Spleen (tissue), 11 donors: Measurements from ENCODE around the gene XIRP2. TPM values are rescaled to one million over a fixed set of nuclear protein-coding genes. Genes with fewer than 3 reads are reported as not detected.

Source experiments
- DNase-seq: peaks from one replicate; pipeline ENCODE4 v3.0.0-alpha.2; 2020
- H3K27ac ChIP-seq, 8 donors: fragments of 200-600 bp; sonication (generic) in 7 of 8; 1 replicate in 4 of 8; 2 replicates in 4 of 8; pipeline versions ENCODE4 v1.5.0 to v1.8.0; 2016 to 2021; ENCODE audit warnings: inconsistent platforms in 4 of 8, mild to moderate bottlenecking in 4 of 8, moderate library complexity in 1 of 8
- H3K27me3 ChIP-seq, 7 donors: fragments of 200-600 bp; sonication (generic) in 6 of 7; replicated peaks in 1 of 7; 1 replicate in 4 of 7; 2 replicates in 3 of 7; pipeline versions ENCODE4 v1.5.0 to v1.8.0; 2016 to 2021; ENCODE audit warnings: inconsistent platforms in 3 of 7, mild to moderate bottlenecking in 1 of 7
- H3K36me3 ChIP-seq, 6 donors: fragments of 200-600 bp; sonication (generic) in 5 of 6; 1 replicate in 4 of 6; 2 replicates in 2 of 6; pipeline versions ENCODE4 v1.5.0 to v1.8.0; 2016 to 2021; ENCODE audit warnings: inconsistent platforms in 2 of 6
- H3K4me1 ChIP-seq, 6 donors: fragments of 200-600 bp; sonication (generic) in 5 of 6; 1 replicate in 3 of 6; 2 replicates in 3 of 6; pipeline versions ENCODE4 v1.5.0 to v1.8.0; 2016 to 2021; ENCODE audit warnings: inconsistent platforms in 3 of 6
- H3K4me3 ChIP-seq, 8 donors: fragments of 200-600 bp; sonication (generic) in 7 of 8; 1 replicate in 4 of 8; 2 replicates in 4 of 8; pipeline versions ENCODE4 v1.5.0 to v1.8.0; 2016 to 2021; ENCODE audit warnings: inconsistent platforms in 4 of 8, mild to moderate bottlenecking in 4 of 8, moderate library complexity in 2 of 8
- H3K9me3 ChIP-seq, 8 donors: fragments of 200-600 bp; sonication (generic) in 7 of 8; 1 replicate in 4 of 8; 2 replicates in 4 of 8; pipeline versions ENCODE4 v1.5.0 to v1.8.0; 2016 to 2021; ENCODE audit warnings: inconsistent platforms in 4 of 8
- CTCF ChIP-seq, 11 experiments: fragments of 200-600 bp in 7 of 11; fragments of 450-650 bp in 4 of 11; sonication (generic) in 4 of 11; IDR thresholded peaks in 8 of 11; conservative IDR thresholded peaks in 3 of 11; 1 replicate in 7 of 11; 2 replicates in 4 of 11; pipeline versions ENCODE4 v1.4.0 to v1.8.0; 2016 to 2021; ENCODE audit warnings: antibody characterized with exemption in 11 of 11, inconsistent platforms in 4 of 11, mild to moderate bottlenecking in 1 of 11
- POLR2A ChIP-seq, 3 donors: fragments of 450-650 bp; IDR thresholded peaks; one replicate each; pipeline ENCODE4 v1.5.1; 2017; ENCODE audit warnings: antibody characterized with exemption in 3 of 3, mild to moderate bottlenecking in 1 of 3
- POLR2AphosphoS5 ChIP-seq, 3 donors: sonication (generic); formaldehyde crosslinking; IDR thresholded peaks; one replicate each; pipeline ENCODE4 v1.5.1; 2017; ENCODE audit warnings: antibody characterized with exemption in 3 of 3
- WGBS, 5 donors: extraction: QIAGEN DNeasy Blood & Tissue Kit in 3 of 5; methylation state at CpG; one replicate each; pipeline versions ENCODE4 v1.1.5 to v1.1.7; 2013 to 2018; 5-methylcytosine and 5-hydroxymethylcytosine counted together
- intact Hi-C: fragments of 100-400 bp; cut with DNase I; formaldehyde crosslinking; loops from one replicate; pipeline ENCODE4 v1.15.0; 2023; ENCODE audit warnings: low total_unique reads
- polyA plus RNA-seq, 3 donors: library from polyadenylated mRNA; stranded (reverse); fragments of 200-250 nt; gene quantifications; one replicate each; pipeline ENCODE4 v1.2.1, GENCODE V29; 2013
- total RNA-seq, 7 donors: library from RNA; depleted of rRNA in 3 of 7; stranded (reverse); fragments of >200 nt in 3 of 7; fragmentation: NEBNext Ultra II Directional in 4 of 7; extraction: Animal tissue kit (Norgen Biotek cat#: 25700) in 4 of 7; gene quantifications; one replicate each; pipeline versions ENCODE4 v1.1.0 to v1.2.1, GENCODE V29; 2016 to 2021
- donor health status: healthy with polysubstance abuse.
- donor health status: DM: no; HTN: no; CAD: no; lungs with moderate emphysema.
- donor health status: DM: no; HTN: no; CAD: no.
- donor health status: Bipolar disorder and iron deficiency.
- donor health status: healthy.
- donor health status: DM: no; HTN: no; CAD: no.
- donor health status: DM: yes; HTN: yes; CAD: no.

The XIRP2 gene
- total and polyA plus RNA-seq, 10 donors: 0.10 to 3.2 (median 0.47) TPM

GRCh38 chr2:166895243-166895642 lies 7.0 kb downstream of the XIRP2 start:
- Histone ChIP-seq H3K27ac (no peak overlapping the region), H3K27me3 (no peaks in the 10 kb centered on the region), H3K4me3 (no peak overlapping the region), H3K9me3 (no peaks in the 10 kb centered on the region), H3K36me3 (no peaks in the 10 kb centered on the region), H3K4me1 (no peaks in the 10 kb centered on the region)
- TF ChIP-seq CTCF (IDR thresholded peaks at IDR 0.05 in 8 of 11, conservative IDR thresholded peaks at IDR 0.05 in 3 of 11): no peak
- TF ChIP-seq POLR2A (IDR thresholded peaks at IDR 0.05): no peak
- no peak for TF ChIP-seq POLR2AphosphoS5 (IDR thresholded peaks at IDR 0.05)
- no peak for DNase-seq
- intact Hi-C loops: no loop called here
- 71 to 84% (median 75%) methylated on average over 2 of the region's 2 CpGs for WGBS, 5 donors

DNA sequence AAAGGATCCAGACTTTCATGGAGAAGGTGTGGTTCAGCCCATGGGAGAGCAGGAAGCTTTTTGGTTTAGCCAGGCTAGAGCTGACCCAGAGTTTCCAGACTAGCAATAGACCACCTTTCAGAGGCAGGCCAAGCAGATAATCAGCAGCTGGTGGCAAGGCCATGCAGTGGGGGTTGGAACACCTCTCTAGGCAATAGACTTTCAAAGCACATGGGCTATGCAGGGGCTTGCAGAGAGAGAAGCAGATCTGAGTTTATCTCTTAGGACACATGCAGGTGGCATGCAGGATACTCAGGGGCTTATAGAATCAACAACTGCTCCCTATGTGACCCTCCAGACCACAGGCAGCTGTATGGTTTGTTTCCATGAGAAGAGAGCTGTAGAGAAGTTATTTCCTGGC lies 9.4 kb downstream of the XIRP2 start:
- no peak for TF ChIP-seq POLR2A (IDR thresholded peaks at IDR 0.05)
- no peak for TF ChIP-seq CTCF (IDR thresholded peaks at IDR 0.05 in 8 of 11, conservative IDR thresholded peaks at IDR 0.05 in 3 of 11)
- no peak for TF ChIP-seq POLR2AphosphoS5 (IDR thresholded peaks at IDR 0.05)
- DNase-seq: no peak
- Histone ChIP-seq H3K4me3 (no peak overlapping the region), H3K9me3 (no peaks in the 10 kb centered on the region), H3K27ac (no peak overlapping the region), H3K27me3 (no peaks in the 10 kb centered on the region), H3K4me1 (peaks cover 0 to 3% (median 0%) of the 10 kb centered on the region in 6 donors), H3K36me3 (no peaks in the 10 kb centered on the region)
- intact Hi-C loops: no loop called here

- Histone ChIP-seq H3K4me1 (peaks cover 0 to 3% (median 0%) of the 10 kb centered on the region in 6 donors), H3K4me3 (no peak overlapping the region), H3K27me3 (no peaks in the 10 kb centered on the region), H3K36me3 (no peaks in the 10 kb centered on the region), H3K9me3 (no peaks in the 10 kb centered on the region), H3K27ac (no peak overlapping the region)
- TF ChIP-seq CTCF (IDR thresholded peaks at IDR 0.05 in 8 of 11, conservative IDR thresholded peaks at IDR 0.05 in 3 of 11): no peak
- no peak for TF ChIP-seq POLR2A (IDR thresholded peaks at IDR 0.05)
- no peak for TF ChIP-seq POLR2AphosphoS5 (IDR thresholded peaks at IDR 0.05)
- intact Hi-C loops: no loop called here
- no peak for DNase-seq
- WGBS, 5 donors: 81 to 94% (median 92%) methylated on average over 5 of the region's 5 CpGs
These were observed 11.4 kb downstream of the XIRP2 start for GRCh38 chr2:166899676-166900075.

DNA sequence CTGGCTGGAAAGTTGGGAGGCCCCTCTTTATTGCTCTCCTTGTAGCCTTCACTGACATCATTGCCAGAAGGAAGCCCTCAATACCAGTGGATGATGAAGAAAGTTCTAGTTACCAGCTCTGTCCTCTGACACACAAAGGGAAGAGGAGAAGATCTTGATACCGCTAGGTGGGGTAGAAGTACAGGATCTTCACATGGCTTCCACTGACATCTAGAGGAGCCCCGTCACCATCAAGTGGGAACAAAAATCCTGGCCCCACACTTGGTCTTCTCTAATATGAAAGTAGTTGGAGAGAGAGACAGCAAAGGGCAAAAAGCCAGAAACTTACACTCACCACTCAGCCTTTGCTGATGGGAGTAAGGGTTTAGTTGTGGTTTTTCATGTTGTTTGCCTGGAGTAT lies 12.4 kb downstream of the XIRP2 start:
- intact Hi-C loops: no loop called here
- Histone ChIP-seq H3K36me3 (no peaks in the 10 kb centered on the region), H3K9me3 (no peaks in the 10 kb centered on the region), H3K4me1 (peaks cover 0 to 3% (median 0%) of the 10 kb centered on the region in 6 donors), H3K4me3 (no peak overlapping the region), H3K27ac (no peak overlapping the region), H3K27me3 (no peaks in the 10 kb centered on the region)
- DNase-seq: no peak
- TF ChIP-seq POLR2AphosphoS5 (IDR thresholded peaks at IDR 0.05) (no peak), POLR2A (IDR thresholded peaks at IDR 0.05) (no peak), CTCF (IDR thresholded peaks at IDR 0.05 in 8 of 11, conservative IDR thresholded peaks at IDR 0.05 in 3 of 11) (no peak)
- WGBS, 5 donors: 76 to 88% (median 81%) methylated on average over 2 of the region's 2 CpGs
